NAMALWA (cell line): ENCODE results near the gene RBP5.

Experiments
- DNase-seq: peaks from one replicate; pipeline ENCODE4 v3.0.0-alpha.2; 2015; ENCODE audit warnings: low spot score

RBP5 gene

DNA sequence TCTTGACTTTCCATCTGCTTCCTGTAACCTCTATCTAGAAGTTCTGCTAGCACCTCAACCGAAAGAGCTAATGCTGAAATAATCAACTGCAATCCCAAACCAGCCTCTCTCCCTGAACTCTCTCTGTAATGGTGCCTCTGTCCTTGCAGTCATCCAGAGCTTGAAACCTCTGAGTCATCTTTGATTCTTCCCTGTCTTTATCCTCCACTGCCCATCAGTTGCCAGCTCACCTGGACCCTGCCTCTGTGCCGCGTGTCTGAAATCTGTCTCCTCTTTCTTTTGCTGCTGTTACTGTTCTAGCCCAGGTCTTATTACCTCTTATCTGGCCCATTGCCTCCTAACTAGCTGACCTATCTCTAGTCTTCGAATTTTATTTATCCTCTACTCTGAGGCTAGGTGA lies 17.0 kb upstream of the RBP5 start:
- no peak for DNase-seq

GRCh38 chr12:7144414-7145120 lies 15.9 kb upstream of the RBP5 start:
- peak; percentile 73 for DNase-seq

- no peak for DNase-seq
Measured at GRCh38 chr12:7143564-7143963, 14.9 kb upstream of the RBP5 start.

- no peak for DNase-seq
Measured at GRCh38 chr12:7142809-7143465, 14.2 kb upstream of the RBP5 start.

GRCh38 chr12:7142056-7142644 lies 13.5 kb upstream of the RBP5 start:
- peak; percentile 89 for DNase-seq

DNA sequence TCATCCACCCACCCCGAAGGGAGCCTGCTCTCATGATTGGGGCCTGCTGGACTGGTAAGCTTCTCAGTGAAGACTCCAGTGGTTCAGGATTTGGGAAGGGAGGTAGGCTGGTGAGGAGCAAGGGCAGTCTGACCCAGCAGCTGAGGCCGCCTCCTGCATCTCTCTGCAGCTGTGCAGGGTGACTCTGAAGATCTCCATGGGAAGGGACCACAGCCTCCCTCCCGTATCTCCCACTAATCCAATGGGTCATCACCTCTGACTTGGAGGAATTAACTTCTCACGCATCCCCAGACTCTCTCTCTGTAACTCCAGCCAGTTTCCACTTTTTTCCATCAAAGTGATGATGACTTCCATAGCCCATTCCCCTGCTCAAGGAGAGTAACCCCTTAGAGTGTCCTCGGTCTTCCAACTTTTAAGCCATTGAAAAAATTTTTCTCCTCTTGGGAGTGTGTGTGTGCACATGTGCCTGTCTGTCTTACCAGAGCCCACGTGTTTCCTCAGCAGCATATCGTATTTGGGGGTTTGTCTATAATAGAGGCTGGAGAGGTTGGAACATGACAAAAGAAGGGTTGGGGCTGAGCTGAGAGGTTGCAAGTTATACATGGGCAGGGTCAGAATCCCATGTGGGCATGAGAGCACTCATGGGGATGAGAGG lies 12.8 kb upstream of the RBP5 start:
- no peak for DNase-seq

DNA sequence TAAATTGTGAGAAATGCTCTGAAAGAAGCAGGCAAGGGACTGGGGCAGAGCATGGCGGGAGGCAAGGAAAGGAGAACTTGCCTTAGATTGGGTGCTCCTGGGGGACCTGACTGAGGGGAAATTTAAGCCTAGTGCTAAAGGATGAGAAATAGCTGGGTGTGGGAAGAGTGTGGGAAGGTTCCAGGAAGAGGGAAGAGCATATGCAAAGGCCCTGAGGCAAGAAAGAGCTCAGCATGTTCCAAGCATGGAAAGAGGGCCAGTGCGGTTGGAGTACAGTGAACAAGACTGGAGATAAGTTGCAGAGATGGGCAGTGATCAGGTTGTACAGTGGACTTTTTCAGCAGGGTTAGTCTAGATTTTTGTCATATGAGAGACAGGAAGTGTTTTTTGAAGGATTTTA lies 10.5 kb upstream of the RBP5 start:
- DNase-seq, result no peak

- DNase-seq, result no peak
Measured at GRCh38 chr12:7137908-7138307, 9.2 kb upstream of the RBP5 start.

GRCh38 chr12:7136676-7137075 lies 8.0 kb upstream of the RBP5 start:
- DNase-seq, result no peak

- no peak for DNase-seq
Measured at GRCh38 chr12:7136071-7136470, 7.4 kb upstream of the RBP5 start.

GRCh38 chr12:7134396-7135166 lies 5.9 kb upstream of the RBP5 start:
- DNase-seq, result no peak

DNA sequence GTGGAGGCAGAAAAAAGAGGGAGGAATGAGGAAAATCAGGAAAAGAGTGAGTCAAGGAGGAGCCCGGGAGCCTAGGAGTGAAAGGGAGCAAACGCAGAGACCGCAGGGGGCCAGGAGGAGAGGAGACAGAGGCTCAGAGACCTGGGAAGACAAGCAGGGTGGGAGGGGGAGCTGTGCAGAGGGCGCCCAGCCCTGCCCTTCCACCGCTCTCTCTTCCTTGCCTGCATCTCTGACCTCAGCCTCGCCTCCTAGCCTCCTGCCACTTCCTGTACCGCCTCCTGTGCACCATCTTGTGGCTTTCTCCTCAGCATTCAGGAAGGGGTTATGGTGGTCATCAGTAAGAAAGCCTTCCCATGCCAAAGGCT lies 2.8 kb upstream of the RBP5 start:
- DNase-seq, result peak; percentile 21

DNA sequence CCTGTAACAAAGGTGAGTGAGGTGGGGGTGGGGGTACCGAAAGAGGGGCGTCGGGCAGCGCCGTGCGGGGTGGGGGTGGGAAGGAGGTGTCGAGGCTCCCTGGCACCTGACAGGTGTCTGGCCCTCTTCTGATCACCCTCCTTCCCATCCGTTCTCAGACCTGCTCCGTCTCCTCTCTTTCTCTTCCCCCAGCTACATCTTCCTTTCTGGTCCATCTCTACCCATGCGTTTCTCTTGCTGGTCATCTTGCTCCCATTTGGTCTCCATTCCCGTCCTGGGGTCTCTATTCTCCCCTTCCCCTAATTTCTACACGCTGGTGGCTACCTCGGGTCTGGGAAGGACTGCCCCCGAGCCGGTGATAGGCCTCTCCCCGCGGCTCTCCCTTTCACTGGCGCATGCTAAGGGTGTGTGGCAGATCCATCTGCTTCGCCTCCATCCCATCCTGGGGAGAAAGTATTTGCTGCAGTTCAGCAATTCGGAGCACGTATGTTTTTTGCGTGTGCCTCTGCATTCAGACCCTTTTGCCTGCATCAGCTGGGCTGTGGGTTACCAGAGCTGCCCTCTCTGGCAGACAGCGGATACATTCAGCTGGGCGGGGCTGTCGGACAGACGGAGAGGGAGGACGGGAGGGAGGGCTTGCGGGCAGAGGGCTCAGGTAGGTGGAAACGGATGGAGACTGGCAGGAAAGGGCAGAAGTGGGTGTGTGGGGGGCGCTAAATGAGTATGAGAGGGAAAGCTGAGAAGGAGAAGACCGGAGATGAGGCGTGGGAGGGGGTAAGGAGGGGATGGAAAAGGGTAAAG lies 2.2 kb upstream of the RBP5 start:
- DNase-seq, result peak; percentile 66

DNA sequence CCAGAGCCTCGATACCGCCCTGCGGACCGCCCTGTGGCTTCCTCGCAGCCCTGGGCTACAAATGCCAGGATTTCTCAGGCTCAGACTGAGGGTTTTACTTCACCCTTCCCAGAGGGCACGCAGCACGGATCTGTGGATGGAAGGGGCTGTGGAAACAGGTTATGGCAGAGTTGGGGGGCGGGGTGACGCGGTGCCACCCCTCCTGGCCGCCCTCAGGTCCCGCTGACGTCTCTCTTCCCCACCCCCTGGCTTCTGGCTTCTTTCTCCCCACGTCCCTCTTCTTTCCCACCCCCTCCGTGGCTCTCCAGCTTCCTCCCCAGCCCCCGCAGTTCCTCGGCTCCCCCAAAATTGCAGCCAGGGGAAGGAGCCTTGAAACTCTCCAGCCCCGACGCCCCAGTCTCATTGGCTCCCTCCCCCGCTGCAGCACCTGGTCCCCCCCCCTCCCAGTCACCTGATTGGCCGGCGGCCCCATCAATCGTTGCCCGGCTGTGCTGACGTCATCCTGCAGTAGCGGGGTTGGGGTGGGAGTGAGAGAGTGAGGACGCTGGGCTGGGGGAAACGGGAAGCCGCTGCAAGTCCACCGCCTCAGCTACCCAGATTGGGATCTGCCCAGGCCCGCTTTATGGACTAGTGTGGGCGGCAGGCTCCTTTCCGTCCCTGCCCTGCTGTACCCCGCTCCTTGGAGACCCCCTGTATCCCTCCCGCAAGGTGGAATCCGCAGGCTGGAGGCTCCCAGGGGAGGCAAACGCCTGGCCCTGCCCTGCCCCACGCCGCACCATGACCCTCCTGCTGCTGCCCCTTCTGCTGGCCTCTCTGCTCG lies 1.4 kb upstream of the RBP5 start, which contains the start of gene CLSTN3:
TSS of gene CLSTN3 (plus strand) at position 500 of the 820 bp plus-strand sequence. CDS start at position 778, 278 bp downstream.
- DNase-seq, result peak; percentile 93

DNA sequence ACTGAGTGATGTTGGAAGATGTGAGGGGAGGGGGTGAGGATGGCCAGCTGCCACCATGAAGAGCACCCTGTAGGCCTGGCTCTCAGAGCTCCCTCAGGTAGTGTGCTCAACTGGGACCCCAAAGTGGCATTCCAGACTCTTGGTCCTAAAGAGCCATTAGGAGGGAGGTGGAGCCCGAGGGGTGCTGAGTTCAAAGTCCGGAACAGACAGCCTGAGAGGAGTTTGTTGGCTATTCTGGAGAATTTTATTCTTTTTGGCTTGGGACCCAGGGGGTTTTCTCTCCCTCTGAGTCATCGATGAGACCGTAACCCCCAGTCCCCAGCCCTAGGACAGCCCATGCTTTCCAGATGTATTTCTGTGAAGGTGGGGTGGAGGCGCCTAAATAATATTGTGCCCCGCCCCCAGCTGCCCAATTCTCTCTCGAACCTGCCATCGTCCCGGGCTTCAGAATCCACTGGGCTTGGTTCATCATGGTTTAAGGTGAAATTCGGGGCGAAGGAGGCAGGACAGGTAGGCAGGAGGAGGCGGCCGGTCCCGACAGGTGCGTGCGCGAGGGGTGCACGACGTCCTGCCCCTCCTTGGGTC lies 690 bp upstream of the RBP5 start:
- no peak for DNase-seq

- DNase-seq, result no peak
Measured at GRCh38 chr12:7127916-7128626, 618 bp downstream of the RBP5 start.

- no peak for DNase-seq
Measured at GRCh38 chr12:7125632-7126227, 3.0 kb downstream of the RBP5 start.

- DNase-seq, result no peak
Measured at GRCh38 chr12:7123806-7124522, 4.7 kb downstream of the RBP5 start.
